Activated naive CD8-positive, alpha-beta T cell treated with anti-CD3 and anti-CD28 coated beads for 36 hours (primary cell): ENCODE measurements around the gene FAM227A. TPM values are rescaled to one million over a fixed set of nuclear protein-coding genes. Genes with fewer than 3 reads are reported as not detected.
A peak's percentile ranks its signal among the peaks of the same experiment; 100 is the strongest.

Experiments used
- DNase-seq: peaks from one replicate; pipeline ENCODE4 v3.0.0; 2021
- H3K27ac Mint-ChIP-seq: one replicate; pipeline ENCODE4 v1.8.0; 2022; ENCODE audit warnings: mild to moderate bottlenecking, moderate library complexity, mixed read lengths
- H3K27me3 Mint-ChIP-seq: one replicate; pipeline ENCODE4 v1.8.0; 2022; ENCODE audit warnings: mild to moderate bottlenecking, mixed read lengths
- H3K36me3 Mint-ChIP-seq: one replicate; pipeline ENCODE4 v1.8.0; 2021; ENCODE audit warnings: mild to moderate bottlenecking, mixed read lengths
- H3K4me1 Mint-ChIP-seq: one replicate; pipeline ENCODE4 v1.8.0; 2021; ENCODE audit warnings: mixed read lengths
- H3K4me3 Mint-ChIP-seq: one replicate; pipeline ENCODE4 v1.8.0; 2022; ENCODE audit warnings: mild to moderate bottlenecking, moderate library complexity, mixed read lengths
- H3K9me3 Mint-ChIP-seq: one replicate; pipeline ENCODE4 v1.8.0; 2022; ENCODE audit warnings: mixed read lengths
- total RNA-seq, 2 experiments: library from RNA; stranded (reverse); gene quantifications; one replicate each; pipeline ENCODE4 v1.2.3, GENCODE V29; 2021

The FAM227A gene
- under 1 TPM; 0.35 to 0.50 TPM for total RNA-seq

DNA sequence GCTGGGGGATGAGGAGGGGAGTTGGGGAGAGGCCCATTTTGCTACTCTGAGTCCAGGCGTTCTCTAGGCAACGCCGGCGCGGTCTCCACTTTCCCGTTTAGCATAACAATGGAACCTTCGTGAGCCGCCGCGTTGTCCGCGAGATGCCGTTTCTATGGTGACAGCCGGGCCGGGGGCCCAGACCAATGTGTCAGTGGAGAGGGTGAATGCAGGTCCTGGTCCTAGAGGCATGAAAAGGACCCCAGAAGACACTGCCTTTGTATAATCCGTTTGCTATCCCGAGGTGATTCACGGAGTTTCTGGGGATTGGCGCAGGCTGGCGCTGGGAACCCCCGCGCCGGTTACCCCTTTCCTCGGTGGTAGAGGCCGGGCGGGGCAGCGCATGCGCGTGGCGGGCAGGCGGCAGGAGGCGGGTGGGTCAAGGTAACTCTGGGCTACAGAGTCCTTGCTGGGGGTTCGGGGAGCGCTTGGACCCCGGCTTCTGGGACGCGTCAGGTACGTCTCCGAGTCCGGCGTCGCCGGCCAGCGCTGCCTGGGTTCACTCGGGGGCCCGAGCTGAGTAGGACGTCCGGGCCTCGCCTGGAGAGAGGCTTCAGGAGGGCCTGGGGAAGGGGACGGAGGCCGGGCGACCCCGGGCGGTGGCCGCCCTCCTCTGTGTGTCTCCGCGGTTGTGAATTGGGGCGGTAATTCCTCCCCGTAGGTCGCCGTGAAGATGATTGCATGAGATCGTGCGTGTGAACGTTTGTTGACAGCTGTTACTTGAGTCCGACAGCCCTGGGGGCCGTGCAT is at the start of gene FAM227A, which contains the start of gene CBY1:
Gene FAM227A (minus strand): TSS at position 137 of the 789 bp plus-strand sequence. CDS start 6,224 bp downstream, outside the sequence.
Gene CBY1 (plus strand): TSS at position 383 of the 789 bp plus-strand sequence. CDS start 11,417 bp downstream, outside the sequence.
- DNase-seq: peak; percentile 88
- peak within 1 kb of the TSS; percentile 98 for H3K27ac Mint-ChIP-seq
- H3K27me3 Mint-ChIP-seq: no peaks in the 10 kb centered on the region
- H3K36me3 Mint-ChIP-seq: peaks cover 2% of the 10 kb centered on the region
- peak within 1 kb of the TSS; percentile 92 for H3K4me3 Mint-ChIP-seq
- no peaks in the 10 kb centered on the region for H3K9me3 Mint-ChIP-seq
- H3K4me1 Mint-ChIP-seq: peaks cover 15% of the 10 kb centered on the region

DNA sequence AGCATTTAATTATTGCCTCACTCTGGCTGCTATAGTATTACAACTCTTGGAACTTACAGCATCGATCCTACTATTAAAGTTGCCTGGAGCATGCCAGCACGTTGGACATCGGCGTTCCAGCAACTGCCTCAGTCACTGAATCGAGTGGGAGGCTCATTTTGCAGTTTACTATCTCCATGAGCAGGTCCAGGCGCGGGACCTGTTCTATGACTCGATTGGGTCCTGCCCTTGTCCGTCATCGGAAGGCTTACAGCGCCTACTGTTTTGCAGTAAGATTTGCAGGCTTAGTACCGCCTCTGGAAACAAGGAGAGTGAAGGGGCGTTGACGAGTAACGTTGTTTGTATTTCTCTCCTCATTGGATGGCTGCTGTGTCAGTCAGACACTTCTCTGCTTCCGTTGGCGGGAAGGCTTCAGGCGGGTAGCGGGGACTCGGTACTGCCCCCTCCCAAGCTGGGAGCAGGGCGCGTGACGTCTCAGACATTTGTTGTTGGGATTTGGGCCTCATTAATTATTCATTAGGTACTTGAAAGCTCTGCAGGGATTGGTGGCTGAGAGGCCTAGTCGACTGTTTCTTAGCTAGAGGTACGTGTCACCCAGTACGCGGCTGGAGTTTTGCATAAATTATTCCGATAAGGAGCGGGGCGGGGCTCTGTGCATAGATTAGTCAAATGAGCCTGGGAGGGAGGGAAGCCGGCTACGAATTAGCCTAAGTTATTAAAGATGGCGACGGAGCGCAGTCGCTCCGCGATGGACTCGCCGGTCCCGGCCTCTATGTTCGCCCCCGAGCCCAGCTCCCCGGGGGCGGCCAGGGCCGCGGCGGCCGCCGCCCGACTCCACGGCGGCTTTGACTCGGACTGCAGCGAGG is 49.3 kb upstream of the FAM227A start, which contains the start of gene GTPBP1:
Gene GTPBP1 (plus strand): TSS at position 710 of the 866 bp plus-strand sequence. CDS start 12 bp downstream, at position 722.
- peak within 1 kb of the TSS; percentile 92 for H3K4me3 Mint-ChIP-seq
- no peaks in the 10 kb centered on the region for H3K9me3 Mint-ChIP-seq
- peaks cover 49% of the 10 kb centered on the region for H3K4me1 Mint-ChIP-seq
- H3K27me3 Mint-ChIP-seq: no peaks in the 10 kb centered on the region
- H3K36me3 Mint-ChIP-seq: peaks cover 32% of the 10 kb centered on the region
- H3K27ac Mint-ChIP-seq: peak within 1 kb of the TSS; percentile 96
- DNase-seq: peak; percentile 96

DNA sequence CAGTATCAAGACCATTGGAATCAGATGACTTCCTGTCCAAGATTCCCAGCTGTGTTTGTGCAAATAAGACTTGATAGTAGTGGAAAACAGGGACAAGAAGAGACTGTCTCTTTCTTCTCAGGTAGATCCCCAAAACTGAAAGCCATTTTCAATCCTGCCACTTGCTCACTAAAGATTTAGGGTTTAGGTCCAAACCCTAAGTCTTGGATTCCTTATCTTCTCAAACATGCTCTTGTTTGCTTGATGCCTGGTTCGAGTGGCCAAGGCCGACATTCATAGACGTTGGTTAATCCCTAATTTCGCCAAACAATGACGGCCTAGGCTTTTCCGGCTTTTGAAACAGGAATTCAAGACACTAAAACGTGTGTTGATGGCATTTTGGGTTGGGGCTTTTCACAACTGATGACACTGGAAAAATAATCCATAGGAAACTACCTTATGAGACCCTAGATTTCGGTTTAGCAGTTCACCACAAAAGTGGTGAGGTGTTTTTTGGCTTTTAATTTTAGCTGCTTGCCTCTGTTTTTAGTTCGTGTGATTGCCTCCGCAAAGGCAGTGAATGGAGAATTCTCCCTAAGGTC is 48.6 kb upstream of the FAM227A start:
- H3K36me3 Mint-ChIP-seq: peaks cover 31% of the 10 kb centered on the region
- peak overlapping the region; percentile 85 for H3K4me3 Mint-ChIP-seq
- H3K4me1 Mint-ChIP-seq: peaks cover 44% of the 10 kb centered on the region
- DNase-seq: no peak
- H3K27me3 Mint-ChIP-seq: no peaks in the 10 kb centered on the region
- peak overlapping the region; percentile 96 for H3K27ac Mint-ChIP-seq
- no peaks in the 10 kb centered on the region for H3K9me3 Mint-ChIP-seq

DNA sequence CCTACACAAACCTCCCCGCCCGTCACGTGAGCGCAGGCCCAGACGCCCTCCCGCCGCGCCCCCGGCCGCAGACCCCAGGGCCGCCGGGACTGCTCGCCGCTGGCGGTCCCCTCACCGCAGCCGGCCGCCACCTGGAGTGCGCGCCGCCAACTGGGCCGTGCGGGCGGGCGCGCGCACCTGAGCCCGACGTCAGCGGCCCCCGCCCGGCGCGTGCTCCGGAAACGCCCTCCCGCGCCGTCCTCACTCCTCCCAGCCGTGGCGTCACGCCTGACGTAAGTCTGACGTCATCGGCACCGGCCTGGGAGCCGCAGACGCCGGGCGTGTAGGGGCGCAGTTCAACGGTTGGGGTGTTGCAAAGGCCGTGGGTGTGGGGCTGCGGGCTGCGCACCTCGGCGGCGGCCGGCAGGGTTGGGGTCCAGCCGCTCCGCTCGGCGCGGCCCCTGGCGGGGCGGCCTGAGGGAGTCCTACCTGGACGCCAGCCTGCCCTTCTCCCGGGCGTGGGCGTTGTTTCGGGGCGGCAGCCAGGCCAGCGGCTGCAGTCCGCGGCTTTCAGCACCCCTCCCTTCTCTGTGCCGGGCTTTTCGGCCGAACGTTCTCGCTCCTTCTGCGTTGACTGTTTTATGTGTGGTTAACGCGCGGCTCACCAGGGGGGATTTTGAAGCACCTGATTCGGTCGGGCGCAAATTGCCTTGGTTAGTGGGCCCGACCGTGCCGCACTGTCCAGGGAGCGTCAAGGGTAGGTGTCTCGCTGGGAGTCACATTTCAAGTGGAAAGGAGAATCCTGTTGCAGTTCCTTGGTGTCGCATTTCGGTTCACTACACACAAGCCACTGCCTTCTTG is 44.8 kb upstream of the FAM227A start, which contains the start of gene JOSD1:
Gene JOSD1 (minus strand): TSS at position 155 of the 840 bp plus-strand sequence. CDS start 956 bp downstream, outside the sequence.
- H3K27ac Mint-ChIP-seq: peak within 1 kb of the TSS; percentile 98
- H3K4me1 Mint-ChIP-seq: peaks cover 51% of the 10 kb centered on the region
- H3K27me3 Mint-ChIP-seq: no peaks in the 10 kb centered on the region
- peaks cover 38% of the 10 kb centered on the region for H3K36me3 Mint-ChIP-seq
- H3K9me3 Mint-ChIP-seq: no peaks in the 10 kb centered on the region
- peak within 1 kb of the TSS; percentile 93 for H3K4me3 Mint-ChIP-seq
- DNase-seq: peak; percentile 99

DNA sequence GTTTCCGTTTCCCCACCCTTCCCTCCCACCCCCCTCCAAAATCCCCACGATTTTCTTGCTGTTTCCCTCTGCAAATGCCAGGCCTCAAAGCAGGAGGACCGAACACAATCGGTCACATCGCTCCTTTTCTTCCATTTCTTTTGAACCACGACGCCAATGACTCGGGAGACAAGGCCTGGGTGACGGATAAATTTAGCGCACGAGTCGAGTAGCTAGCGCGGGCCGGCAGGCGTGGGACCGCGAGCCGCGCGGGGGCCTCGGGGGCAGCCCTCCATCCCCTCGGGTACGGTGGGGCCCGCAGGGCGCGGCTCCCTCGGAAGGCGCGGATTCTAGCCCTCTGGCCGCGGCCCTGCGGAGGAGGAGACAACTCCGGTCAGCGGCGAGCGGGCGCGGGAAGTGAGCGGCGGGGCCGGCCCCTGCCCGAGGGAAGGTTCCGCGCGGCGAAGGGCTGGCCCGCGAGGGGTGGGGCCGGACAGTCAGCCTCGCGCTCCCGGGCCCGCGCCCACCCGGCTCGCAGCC is 44.1 kb upstream of the FAM227A start:
- Mint-ChIP-seq H3K4me3 (peak overlapping the region; percentile 93), H3K27me3 (no peaks in the 10 kb centered on the region), H3K9me3 (no peaks in the 10 kb centered on the region), H3K4me1 (peaks cover 51% of the 10 kb centered on the region), H3K36me3 (peaks cover 38% of the 10 kb centered on the region), H3K27ac (peak overlapping the region; percentile 91)
- DNase-seq: no peak

DNA sequence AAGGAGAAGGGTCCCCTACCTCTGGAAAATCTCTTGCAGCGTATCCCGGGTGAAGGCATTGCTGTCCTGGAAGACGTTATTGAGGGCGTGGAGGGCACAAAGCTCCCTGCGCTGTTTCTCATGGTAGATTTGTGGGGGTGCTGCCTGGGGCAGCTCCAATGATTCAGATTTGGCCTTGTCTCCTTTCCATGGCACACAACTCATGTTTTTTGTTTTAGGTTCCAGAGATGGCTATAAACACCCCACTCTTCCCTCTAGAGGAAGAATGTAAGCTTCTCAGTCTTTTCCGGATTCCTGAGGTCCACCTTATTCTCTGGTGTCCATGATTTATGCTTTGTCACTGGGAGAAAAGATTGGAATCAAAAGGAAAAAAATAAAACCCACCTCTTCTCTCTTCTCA is 43.6 kb upstream of the FAM227A start:
- no peak for DNase-seq
- Mint-ChIP-seq H3K4me1 (peaks cover 52% of the 10 kb centered on the region), H3K4me3 (peak overlapping the region; percentile 89), H3K36me3 (peaks cover 43% of the 10 kb centered on the region), H3K27me3 (no peaks in the 10 kb centered on the region), H3K27ac (peak overlapping the region; percentile 91), H3K9me3 (no peaks in the 10 kb centered on the region)

DNA sequence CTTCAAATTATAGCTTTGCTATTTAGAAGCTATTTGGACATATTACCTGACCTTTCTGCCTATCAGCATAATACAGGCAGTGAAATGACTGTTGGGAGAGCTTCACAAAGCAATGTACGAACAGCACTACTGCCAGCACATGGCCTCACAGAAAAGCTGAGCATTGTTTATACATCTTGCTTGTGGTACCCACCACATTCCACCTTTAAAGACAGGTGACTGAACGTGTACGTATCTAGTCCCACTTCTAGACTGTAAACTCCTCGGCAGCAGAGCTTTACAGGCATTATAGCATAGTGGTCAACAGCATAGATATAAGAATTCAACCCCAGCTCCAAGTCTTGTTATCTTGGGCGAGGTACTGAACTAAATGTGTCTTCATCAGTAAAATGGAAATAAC is 43.0 kb upstream of the FAM227A start:
- Mint-ChIP-seq H3K27me3 (no peaks in the 10 kb centered on the region), H3K9me3 (no peaks in the 10 kb centered on the region), H3K36me3 (peaks cover 50% of the 10 kb centered on the region), H3K27ac (peak overlapping the region; percentile 91), H3K4me3 (peak overlapping the region; percentile 89), H3K4me1 (peaks cover 51% of the 10 kb centered on the region)
- DNase-seq: no peak

DNA sequence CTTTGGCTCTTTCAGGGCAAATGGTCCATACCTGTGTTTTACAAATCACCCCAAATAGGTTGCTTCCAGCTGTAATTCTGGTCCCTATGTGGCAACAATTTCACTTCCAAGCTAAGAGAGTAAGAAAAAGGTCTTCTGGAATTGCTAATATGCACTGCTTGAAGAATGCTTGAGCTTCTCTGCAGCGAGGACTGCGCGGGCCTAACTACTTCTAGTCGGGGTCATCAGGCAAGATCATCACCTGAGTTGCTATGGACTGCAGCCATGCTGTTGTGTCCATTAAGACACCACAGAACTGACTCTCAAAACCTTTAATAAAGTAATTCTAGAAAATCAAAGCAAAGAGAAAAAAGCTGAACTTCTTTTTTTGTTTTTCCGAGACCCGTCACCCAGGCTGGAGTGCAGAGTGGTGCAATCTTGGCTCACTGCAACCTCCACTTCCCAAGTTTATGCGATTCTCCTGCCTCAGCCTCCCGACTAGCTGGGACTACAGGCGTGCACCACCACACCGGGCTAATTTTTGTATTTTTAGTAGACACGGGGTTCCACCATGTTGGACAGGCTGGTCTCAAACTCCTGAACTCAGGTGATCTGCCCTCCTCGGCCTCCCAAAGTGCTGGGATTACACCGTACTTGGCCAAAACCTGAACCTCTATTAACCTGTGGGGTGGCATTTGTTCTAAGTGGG is 42.4 kb upstream of the FAM227A start:
- Mint-ChIP-seq H3K9me3 (no peaks in the 10 kb centered on the region), H3K36me3 (peaks cover 52% of the 10 kb centered on the region), H3K27me3 (no peaks in the 10 kb centered on the region), H3K27ac (peak overlapping the region; percentile 72), H3K4me3 (peak overlapping the region; percentile 89), H3K4me1 (peaks cover 56% of the 10 kb centered on the region)
- DNase-seq: no peak

DNA sequence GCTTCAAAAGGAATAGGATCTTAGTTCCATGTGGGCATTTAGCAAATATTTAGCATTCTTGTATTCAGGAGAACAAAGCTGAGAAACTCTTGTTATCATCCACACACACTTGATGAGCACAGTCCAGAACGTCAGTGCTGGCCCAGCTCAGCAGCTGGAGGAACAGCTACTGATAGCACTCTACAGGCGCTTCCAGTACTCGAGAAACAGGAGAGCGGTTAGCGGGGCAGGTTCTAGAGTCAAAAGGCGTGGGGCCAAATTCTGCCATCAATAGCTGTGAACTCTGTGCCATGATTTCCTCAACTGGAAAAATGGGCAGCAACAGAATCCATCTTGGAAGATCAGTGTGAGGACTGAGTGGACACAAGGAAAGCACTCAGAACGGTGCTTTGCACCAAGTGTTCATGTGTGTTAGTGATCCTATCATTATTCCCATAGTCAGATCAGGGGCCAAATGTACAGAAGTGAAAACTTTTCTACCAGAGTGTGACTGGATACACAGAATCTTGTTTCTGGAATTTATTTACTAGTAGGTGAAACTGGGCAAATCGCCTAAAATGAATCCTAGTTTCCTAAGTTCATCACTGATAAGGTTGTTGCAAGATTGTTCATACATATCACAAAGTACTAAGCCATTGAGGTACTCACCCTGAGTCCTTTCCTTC is 41.4 kb upstream of the FAM227A start:
- no peak for DNase-seq
- Mint-ChIP-seq H3K9me3 (no peaks in the 10 kb centered on the region), H3K36me3 (peaks cover 58% of the 10 kb centered on the region), H3K4me1 (peaks cover 61% of the 10 kb centered on the region), H3K27ac (peak overlapping the region; percentile 83), H3K27me3 (no peaks in the 10 kb centered on the region), H3K4me3 (peak overlapping the region; percentile 89)

DNA sequence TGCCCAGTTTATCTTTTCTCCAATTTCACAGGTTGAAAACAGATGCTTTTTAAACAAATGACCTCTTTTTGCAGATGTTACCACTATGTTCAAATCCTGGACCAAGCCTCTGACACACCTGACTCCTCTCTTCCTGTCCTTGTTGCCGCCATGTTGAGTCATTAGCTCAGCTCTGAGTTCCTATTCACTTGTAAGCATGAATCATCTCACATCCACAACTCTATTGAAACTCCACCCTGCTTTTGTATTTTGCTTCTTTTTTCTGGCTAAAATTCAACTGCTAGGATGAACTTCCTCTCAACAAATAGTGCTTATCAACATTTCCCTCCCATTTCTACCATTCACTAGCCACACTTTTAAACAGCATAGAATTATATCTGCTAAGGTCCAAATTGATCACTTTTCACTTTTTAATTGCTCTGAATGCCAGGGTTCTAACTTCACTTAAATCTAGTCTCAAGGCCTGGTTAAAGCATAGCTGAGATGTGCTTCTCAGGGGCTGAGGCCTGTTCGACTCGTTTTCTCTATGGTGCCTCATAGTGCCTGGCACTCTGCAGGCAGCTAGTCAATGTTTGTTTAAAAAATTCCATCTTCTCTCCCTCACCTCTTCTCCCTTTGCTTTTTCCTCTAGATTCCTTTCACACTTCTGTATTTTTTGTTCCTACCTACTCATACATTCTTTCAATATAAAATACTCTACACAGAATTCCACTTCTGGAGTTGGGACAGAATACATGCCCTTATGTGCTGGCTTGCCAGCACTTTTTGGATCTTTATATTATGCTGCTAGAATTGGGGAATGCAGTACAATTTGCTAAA is 40.6 kb upstream of the FAM227A start:
- H3K27ac Mint-ChIP-seq: peak overlapping the region; percentile 83
- H3K9me3 Mint-ChIP-seq: no peaks in the 10 kb centered on the region
- peaks cover 58% of the 10 kb centered on the region for H3K36me3 Mint-ChIP-seq
- peaks cover 60% of the 10 kb centered on the region for H3K4me1 Mint-ChIP-seq
- peak; percentile 34 for DNase-seq
- no peaks in the 10 kb centered on the region for H3K27me3 Mint-ChIP-seq
- peak overlapping the region; percentile 89 for H3K4me3 Mint-ChIP-seq

DNA sequence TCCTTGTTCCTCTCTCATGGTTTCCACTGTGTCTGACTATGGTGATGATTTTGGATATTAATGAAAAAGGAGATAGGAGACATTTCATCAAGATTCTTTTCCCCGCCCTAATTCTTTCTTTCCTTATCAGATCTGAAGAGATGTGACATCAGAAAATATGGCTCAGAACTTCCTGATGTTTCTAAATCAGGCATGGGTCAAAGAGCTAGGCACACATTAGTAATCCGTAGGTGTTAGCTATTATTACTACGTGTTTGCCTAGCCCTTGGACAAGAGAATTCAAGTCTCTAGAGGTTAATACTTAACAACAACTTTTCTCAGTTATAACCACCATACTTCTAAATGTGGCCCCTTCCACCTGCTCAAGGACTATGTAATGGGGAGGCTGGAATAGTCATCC is 38.7 kb upstream of the FAM227A start:
- no peaks in the 10 kb centered on the region for H3K27me3 Mint-ChIP-seq
- no peaks in the 10 kb centered on the region for H3K9me3 Mint-ChIP-seq
- DNase-seq: no peak
- peaks cover 57% of the 10 kb centered on the region for H3K36me3 Mint-ChIP-seq
- peaks cover 53% of the 10 kb centered on the region for H3K4me1 Mint-ChIP-seq
- H3K4me3 Mint-ChIP-seq: peak overlapping the region; percentile 16
- peak overlapping the region; percentile 39 for H3K27ac Mint-ChIP-seq

DNA sequence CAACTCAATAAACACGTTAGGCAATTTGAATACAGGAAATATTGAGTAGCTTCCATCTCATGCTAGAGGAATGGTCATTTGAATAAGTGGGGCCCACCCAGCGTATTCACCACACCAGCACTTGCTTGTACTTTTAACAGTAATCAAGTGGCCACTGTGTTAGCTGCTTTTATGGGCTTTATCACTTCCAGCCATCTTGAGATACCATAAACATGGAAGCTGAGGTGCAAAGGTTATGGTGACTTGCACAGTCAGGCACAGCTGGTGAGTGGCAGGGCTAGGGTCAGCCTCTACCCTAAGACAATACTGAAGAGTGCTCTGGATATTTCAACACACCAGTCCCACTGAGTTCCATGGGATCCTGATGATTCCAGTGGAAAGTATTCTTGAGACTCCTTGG is 37.9 kb upstream of the FAM227A start:
- no peaks in the 10 kb centered on the region for H3K27me3 Mint-ChIP-seq
- no peaks in the 10 kb centered on the region for H3K9me3 Mint-ChIP-seq
- H3K4me3 Mint-ChIP-seq: no peak overlapping the region
- DNase-seq: no peak
- peak overlapping the region; percentile 34 for H3K27ac Mint-ChIP-seq
- peaks cover 47% of the 10 kb centered on the region for H3K4me1 Mint-ChIP-seq
- H3K36me3 Mint-ChIP-seq: peaks cover 49% of the 10 kb centered on the region
